Colonic mucosa (tissue), 4 donors: ENCODE results near the gene HOTAIR. TPM values are rescaled to one million over a fixed set of nuclear protein-coding genes. Genes with fewer than 3 reads are reported as not detected.

Experiments used
- DNase-seq: peaks from one replicate; pipeline ENCODE4 v3.0.0-alpha.2; 2020
- H3K27ac ChIP-seq: fragments of 200-600 bp; one replicate; pipeline ENCODE4 v1.8.0; 2021
- H3K27me3 ChIP-seq: fragments of 200-600 bp; one replicate; pipeline ENCODE4 v1.8.0; 2021
- H3K36me3 ChIP-seq: fragments of 200-600 bp; one replicate; pipeline ENCODE4 v1.8.0; 2021
- H3K4me1 ChIP-seq: fragments of 200-600 bp; one replicate; pipeline ENCODE4 v1.8.0; 2021; ENCODE audit warnings: mild to moderate bottlenecking
- H3K4me3 ChIP-seq: fragments of 200-600 bp; one replicate; pipeline ENCODE4 v1.8.0; 2021
- H3K9ac ChIP-seq, 2 donors: one replicate each; pipeline ENCODE4 v1.7.0; 2013; ENCODE audit warnings: control low read depth in 2 of 2, low read depth in 2 of 2, low read length in 2 of 2
- H3K9me3 ChIP-seq: fragments of 200-600 bp; one replicate; pipeline ENCODE4 v1.8.0; 2021
- intact Hi-C: fragments of 100-400 bp; cut with DNase I; formaldehyde crosslinking; loops from one replicate; pipeline ENCODE4 v1.14.1; 2022
- total RNA-seq, 2 donors: library from RNA; stranded (reverse); fragmentation: NEBNext Ultra II Directional in 1 of 2; extraction: Animal tissue kit (Norgen Biotek cat#: 25700) in 1 of 2; gene quantifications; one replicate each; pipeline ENCODE4 v1.2.1, GENCODE V29; 2021
- TF ChIP-seq, protein P1 (sequence below): fragments of 200-600 bp; IDR thresholded peaks from one replicate; pipeline ENCODE4 v1.8.0; 2022; ENCODE audit warnings: antibody characterized with exemption, mild to moderate bottlenecking
- donor health status: healthy.
- donor health status: DM: no; HTN: no; CAD: no.
- donor health status: DM: no; HTN: no; CAD: no.

Gene HOTAIR
- total RNA-seq, 2 donors from 2014 or later, result not detected

DNA sequence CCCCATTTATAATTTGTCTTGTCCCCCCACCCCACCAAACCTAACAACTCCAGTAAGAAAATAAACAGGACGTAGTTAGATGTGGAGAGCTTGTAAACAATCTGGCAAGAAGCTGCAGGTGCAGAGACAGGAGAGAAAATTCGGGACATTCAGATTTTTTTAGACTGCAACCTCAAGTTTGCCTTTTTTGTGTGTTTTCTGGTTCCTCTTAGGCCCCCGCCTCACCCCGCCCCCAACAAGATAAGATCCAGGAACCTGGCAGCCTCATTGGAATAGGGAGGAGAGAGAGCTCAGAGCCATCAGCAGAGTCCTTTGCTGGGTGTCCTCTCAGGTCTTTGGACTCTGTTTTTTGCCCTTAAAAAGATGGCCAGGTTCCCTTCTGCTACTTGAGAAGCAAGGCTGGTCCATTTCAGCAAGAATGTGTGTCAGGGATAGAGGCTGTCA, 13.1 kb upstream of the HOTAIR start:
- DNase-seq, result no peak
- no peaks in the 10 kb centered on the region for H3K9me3 ChIP-seq
- intact Hi-C loops, result no loop called here
- no peaks in the 10 kb centered on the region for H3K4me1 ChIP-seq
- H3K27ac ChIP-seq, result no peak overlapping the region
- no peaks in the 10 kb centered on the region for H3K36me3 ChIP-seq
- no peak overlapping the region for H3K9ac ChIP-seq
- peaks cover 96% of the 10 kb centered on the region for H3K27me3 ChIP-seq
- TF ChIP-seq, protein P1, sequence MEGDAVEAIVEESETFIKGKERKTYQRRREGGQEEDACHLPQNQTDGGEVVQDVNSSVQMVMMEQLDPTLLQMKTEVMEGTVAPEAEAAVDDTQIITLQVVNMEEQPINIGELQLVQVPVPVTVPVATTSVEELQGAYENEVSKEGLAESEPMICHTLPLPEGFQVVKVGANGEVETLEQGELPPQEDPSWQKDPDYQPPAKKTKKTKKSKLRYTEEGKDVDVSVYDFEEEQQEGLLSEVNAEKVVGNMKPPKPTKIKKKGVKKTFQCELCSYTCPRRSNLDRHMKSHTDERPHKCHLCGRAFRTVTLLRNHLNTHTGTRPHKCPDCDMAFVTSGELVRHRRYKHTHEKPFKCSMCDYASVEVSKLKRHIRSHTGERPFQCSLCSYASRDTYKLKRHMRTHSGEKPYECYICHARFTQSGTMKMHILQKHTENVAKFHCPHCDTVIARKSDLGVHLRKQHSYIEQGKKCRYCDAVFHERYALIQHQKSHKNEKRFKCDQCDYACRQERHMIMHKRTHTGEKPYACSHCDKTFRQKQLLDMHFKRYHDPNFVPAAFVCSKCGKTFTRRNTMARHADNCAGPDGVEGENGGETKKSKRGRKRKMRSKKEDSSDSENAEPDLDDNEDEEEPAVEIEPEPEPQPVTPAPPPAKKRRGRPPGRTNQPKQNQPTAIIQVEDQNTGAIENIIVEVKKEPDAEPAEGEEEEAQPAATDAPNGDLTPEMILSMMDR, result no peak
- no peak overlapping the region for H3K4me3 ChIP-seq

- Histone ChIP-seq H3K27me3 (peaks cover 94% of the 10 kb centered on the region), H3K27ac (no peak overlapping the region), H3K4me3 (no peak overlapping the region), H3K4me1 (no peaks in the 10 kb centered on the region), H3K36me3 (no peaks in the 10 kb centered on the region), H3K9ac (no peak overlapping the region), H3K9me3 (no peaks in the 10 kb centered on the region)
- TF ChIP-seq, protein P1, result no peak
- intact Hi-C loops, result no loop called here
- no peak for DNase-seq
These were observed 12.1 kb upstream of the HOTAIR start for GRCh38 chr12:53986686-53987483.

DNA sequence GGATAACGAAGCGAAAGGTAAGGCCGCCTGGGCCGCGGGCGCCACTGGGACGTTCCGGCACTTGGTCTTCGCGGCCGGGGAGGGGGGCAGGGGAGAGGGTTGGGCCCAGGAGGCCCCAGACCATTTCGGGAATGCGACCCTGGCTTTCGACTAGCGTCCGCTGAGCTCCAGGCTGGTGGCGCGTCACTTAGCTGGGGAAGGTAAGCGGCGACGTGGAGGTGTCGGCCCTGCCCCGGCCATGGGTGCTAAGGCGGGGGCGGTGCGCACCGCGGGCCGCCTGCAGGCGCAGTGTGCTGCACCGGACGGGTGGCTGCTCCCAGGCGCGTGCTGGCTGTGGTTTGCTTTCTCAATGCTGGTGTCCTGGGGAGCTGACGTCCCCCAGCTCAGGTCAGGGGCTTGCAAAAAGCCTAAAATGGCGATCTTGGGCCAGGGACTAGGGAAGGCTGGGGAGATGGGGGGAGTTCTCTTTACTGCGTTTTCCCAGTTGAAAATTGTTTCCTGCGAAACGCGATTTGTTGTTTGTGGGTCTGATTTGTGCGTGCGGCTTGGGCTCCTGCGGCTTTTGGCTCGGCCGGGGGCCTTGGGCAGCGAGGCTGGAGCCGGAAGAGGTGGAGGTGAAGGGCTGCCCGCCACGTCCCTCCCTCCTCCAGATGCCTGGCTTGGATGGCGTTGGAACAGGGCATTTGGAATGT, 11.4 kb upstream of the HOTAIR start:
- DNase-seq, result no peak
- Histone ChIP-seq H3K27ac (no peak overlapping the region), H3K4me3 (no peak overlapping the region)

GRCh38 chr12:53985692-53985993, 10.9 kb upstream of the HOTAIR start:
- Histone ChIP-seq H3K9me3 (no peaks in the 10 kb centered on the region), H3K4me3 (no peak overlapping the region), H3K27me3 (peaks cover 93% of the 10 kb centered on the region), H3K4me1 (no peaks in the 10 kb centered on the region), H3K27ac (no peak overlapping the region), H3K9ac (peak overlapping the region in 1 of 2 donors; percentile 28), H3K36me3 (no peaks in the 10 kb centered on the region)
- no peak for DNase-seq
- intact Hi-C loops, result no loop called here
- TF ChIP-seq, protein P1, result no peak

More for the DNA sequence above, 11.4 kb upstream of the HOTAIR start:
- H3K27me3 ChIP-seq, result peaks cover 93% of the 10 kb centered on the region
- H3K36me3 ChIP-seq, result no peaks in the 10 kb centered on the region
- TF ChIP-seq, protein P1, result no peak
- intact Hi-C loops, result no loop called here
- H3K9me3 ChIP-seq, result no peaks in the 10 kb centered on the region
- no peaks in the 10 kb centered on the region for H3K4me1 ChIP-seq
- no peak overlapping the region for H3K9ac ChIP-seq

DNA sequence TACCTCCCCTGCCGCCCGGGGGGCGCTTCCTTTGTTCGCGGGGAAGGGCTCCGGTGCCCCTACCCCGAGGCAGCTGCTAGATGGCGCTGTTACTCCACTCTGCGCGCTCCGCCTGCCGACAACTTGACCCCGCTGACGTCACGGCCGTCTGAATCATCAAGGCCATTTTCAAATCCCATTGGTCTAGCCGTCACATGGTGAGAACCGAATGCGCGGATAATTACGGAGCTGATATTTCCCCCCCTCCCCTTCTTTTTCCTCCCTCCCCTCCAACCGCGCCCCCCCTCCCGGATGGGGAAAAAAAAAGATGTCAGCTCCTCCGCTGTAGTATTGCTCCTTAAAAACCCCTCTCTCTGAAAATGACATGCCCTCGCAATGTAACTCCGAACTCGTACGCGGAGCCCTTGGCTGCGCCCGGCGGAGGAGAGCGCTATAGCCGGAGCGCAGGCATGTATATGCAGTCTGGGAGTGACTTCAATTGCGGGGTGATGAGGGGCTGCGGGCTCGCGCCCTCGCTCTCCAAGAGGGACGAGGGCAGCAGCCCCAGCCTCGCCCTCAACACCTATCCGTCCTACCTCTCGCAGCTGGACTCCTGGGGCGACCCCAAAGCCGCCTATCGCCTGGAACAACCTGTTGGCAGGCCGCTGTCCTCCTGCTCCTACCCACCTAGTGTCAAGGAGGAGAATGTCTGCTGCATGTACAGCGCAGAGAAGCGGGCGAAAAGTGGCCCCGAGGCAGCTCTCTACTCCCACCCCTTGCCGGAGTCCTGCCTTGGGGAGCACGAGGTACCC, 10.3 kb upstream of the HOTAIR start, which contains the start of gene HOXC10:
Gene HOXC10, plus strand, starts transcription at position 246 of the 791 bp plus-strand sequence. Its CDS starts 114 bp downstream, at position 360.
- Histone ChIP-seq H3K9me3 (no peaks in the 10 kb centered on the region), H3K36me3 (no peaks in the 10 kb centered on the region), H3K9ac (peak within 1 kb of the TSS in 1 of 2 donors; percentile 28), H3K4me3 (no peak within 1 kb of the TSS), H3K4me1 (no peaks in the 10 kb centered on the region), H3K27me3 (peaks cover 93% of the 10 kb centered on the region), H3K27ac (no peak within 1 kb of the TSS)
- peak; percentile 65 for DNase-seq
- intact Hi-C loops, result no loop called here
- TF ChIP-seq, protein P1, result no peak
